H1 (cell line): ENCODE measurements around the gene NCCRP1. TPM values are rescaled to one million over a fixed set of nuclear protein-coding genes. Genes with fewer than 3 reads are reported as not detected.
A peak's percentile ranks its signal among the peaks of the same experiment; 100 is the strongest.

Experiments
- CTCF ChIA-PET: fragments of 300-600 bp; sonication (Branson Sonifier 250); formaldehyde crosslinking; loops from one replicate; lab custom pipeline; 2021; ENCODE audit not compliant: partially characterized antibody; lab: Charles Lee
- POLR2A ChIA-PET: fragments of 300-600 bp; sonication (Branson Sonifier 250); formaldehyde crosslinking; loops from one replicate; lab custom pipeline; 2021; ENCODE audit warnings: inconsistent platforms; ENCODE audit not compliant: partially characterized antibody; lab: Charles Lee
- DNase-seq, 2 experiments: peaks; one replicate each; pipeline versions ENCODE4 v3.0.0 to v3.0.0-alpha.2; 2010 to 2022; ENCODE audit warnings: low spot score in 2 of 2, low read depth in 1 of 2, mixed read lengths in 1 of 2
- FAIRE-seq: peaks from 2 replicates; lab custom pipeline; 2011; peaks lifted over from hg19 to GRCh38; lab: Jason Lieb, UNC
- H2AFZ ChIP-seq: 2 replicates; pipeline ENCODE4 v1.8.1; 2012; ENCODE audit warnings: low read length, inconsistent platforms
- H2AK5ac ChIP-seq: 2 replicates; pipeline ENCODE4 v1.6.1; 2013; ENCODE audit warnings: low read depth, low read length
- H2BK120ac ChIP-seq: replicated peaks from 2 replicates; pipeline ENCODE3; 2013; ENCODE audit warnings: low read depth, low read length, inconsistent platforms
- H2BK12ac ChIP-seq: 2 replicates; pipeline ENCODE4 v1.6.1; 2013; ENCODE audit warnings: low read depth, low read length
- H2BK15ac ChIP-seq: 2 replicates; pipeline ENCODE4 v1.6.1; 2013; ENCODE audit warnings: low read length
- H2BK20ac ChIP-seq: 2 replicates; pipeline ENCODE4 v1.6.1; 2013; ENCODE audit warnings: low read length
- H2BK5ac ChIP-seq: 2 replicates; pipeline ENCODE4 v1.6.1; 2013; ENCODE audit warnings: low read depth, low read length
- H3K14ac ChIP-seq: 2 replicates; pipeline ENCODE4 v1.6.1; 2013; ENCODE audit warnings: inconsistent platforms; ENCODE audit not compliant: insufficient read length
- H3K18ac ChIP-seq: 2 replicates; pipeline ENCODE4 v1.6.1; 2013; ENCODE audit warnings: low read length; ENCODE audit errors: extremely low read depth
- H3K23ac ChIP-seq: 2 replicates; pipeline ENCODE4 v1.6.1; 2013; ENCODE audit warnings: inconsistent platforms; ENCODE audit not compliant: insufficient read length
- H3K23me2 ChIP-seq: 2 replicates; pipeline ENCODE4 v1.6.1; 2013; ENCODE audit warnings: low read depth, low read length
- H3K27ac ChIP-seq: 2 replicates; pipeline ENCODE4 v1.6.1; 2011; ENCODE audit warnings: low read depth, low read length, inconsistent platforms
- H3K27me3 ChIP-seq, 4 experiments: replicated peaks in 1 of 4; 1 replicate in 1 of 4; 2 replicates in 3 of 4; pipeline versions ENCODE4 v1.6.1 to v1.8.1; 2011 to 2013; ENCODE audit warnings: low read length in 3 of 4, mild to moderate bottlenecking in 3 of 4, inconsistent platforms in 2 of 4, mixed read lengths in 2 of 4, moderate library complexity in 1 of 4; ENCODE audit not compliant: control insufficient read depth in 3 of 4, insufficient read depth in 3 of 4; ENCODE audit errors: extremely low read depth in 1 of 4
- H3K36me3 ChIP-seq, 4 experiments: 2 replicates each; pipeline versions ENCODE4 v1.6.1 to v1.8.1; 2011 to 2013; ENCODE audit warnings: mild to moderate bottlenecking in 4 of 4, low read length in 3 of 4, moderate library complexity in 2 of 4, control low read depth in 1 of 4, inconsistent platforms in 1 of 4; ENCODE audit not compliant: insufficient read depth in 4 of 4, control insufficient read depth in 2 of 4
- H3K4ac ChIP-seq: replicated peaks from 2 replicates; pipeline ENCODE3; 2013; ENCODE audit warnings: low read length, low read depth, mixed read lengths, inconsistent platforms; ENCODE audit not compliant: insufficient read length
- H3K4me1 ChIP-seq, 4 experiments: replicated peaks in 1 of 4; 1 replicate in 1 of 4; 2 replicates in 3 of 4; pipeline versions ENCODE4 v1.6.1 to v1.8.1; 2011 to 2013; ENCODE audit warnings: low read length in 3 of 4, inconsistent platforms in 2 of 4, mixed read lengths in 1 of 4; ENCODE audit not compliant: insufficient read depth in 4 of 4, control insufficient read depth in 3 of 4
- H3K4me2 ChIP-seq, 2 experiments: 2 replicates each; pipeline versions ENCODE4 v1.6.1 to v1.8.1; 2011 to 2013; ENCODE audit warnings: low read depth in 2 of 2, low read length in 2 of 2, control low read depth in 1 of 2, inconsistent platforms in 1 of 2, mild to moderate bottlenecking in 1 of 2; ENCODE audit not compliant: insufficient read depth in 1 of 2
- H3K4me3 ChIP-seq, 4 experiments: fragments of 200-600, 300-600 bp in 1 of 4; sonication (generic), shearing (Covaris generic), sonication (Bioruptor Twin) in 1 of 4; 2 replicates each; pipeline versions ENCODE4 v1.5.1 to v1.8.1; 2011 to 2016; ENCODE audit warnings: low read length in 4 of 4, low read depth in 3 of 4, control low read depth in 2 of 4, inconsistent platforms in 2 of 4, mild to moderate bottlenecking in 2 of 4, mixed read lengths in 1 of 4, moderate library complexity in 1 of 4; ENCODE audit not compliant: insufficient read depth in 2 of 4; ENCODE audit errors: extremely low read depth in 1 of 4
- H3K56ac ChIP-seq: replicated peaks from 2 replicates; pipeline ENCODE3; 2013; ENCODE audit warnings: low read depth, mild to moderate bottlenecking, mixed read lengths, low read length, inconsistent platforms; ENCODE audit not compliant: insufficient read length
- H3K79me1 ChIP-seq: 2 replicates; pipeline ENCODE4 v1.6.1; 2013; ENCODE audit warnings: low read depth, low read length, control low read depth
- H3K79me2 ChIP-seq, 2 experiments: 2 replicates each; pipeline versions ENCODE4 v1.6.1 to v1.8.1; 2012 to 2013; ENCODE audit warnings: low read length in 2 of 2, mild to moderate bottlenecking in 2 of 2, inconsistent platforms in 1 of 2; ENCODE audit not compliant: insufficient read depth in 2 of 2, control insufficient read depth in 1 of 2
- H3K9ac ChIP-seq, 4 experiments: replicated peaks in 1 of 4; 1 replicate in 1 of 4; 2 replicates in 3 of 4; pipeline versions ENCODE4 v1.6.1 to v1.8.1; 2011 to 2013; ENCODE audit warnings: low read depth in 3 of 4, low read length in 3 of 4, control low read depth in 2 of 4, mild to moderate bottlenecking in 2 of 4, moderate library complexity in 2 of 4, inconsistent platforms in 1 of 4; ENCODE audit errors: extremely low read depth in 1 of 4
- H3K9me3 ChIP-seq, 2 experiments: 2 replicates each; pipeline versions ENCODE4 v1.6.1 to v1.8.1; 2012 to 2013; ENCODE audit warnings: mild to moderate bottlenecking in 2 of 2, moderate library complexity in 2 of 2, control low read depth in 1 of 2, inconsistent platforms in 1 of 2, low read depth in 1 of 2, low read length in 1 of 2, mixed read lengths in 1 of 2; ENCODE audit not compliant: insufficient read depth in 2 of 2
- H4K20me1 ChIP-seq, 2 experiments: replicated peaks in 1 of 2; 2 replicates each; pipeline versions ENCODE3 to v1.8.1; 2011 to 2013; ENCODE audit warnings: inconsistent platforms in 2 of 2, low read length in 2 of 2, mild to moderate bottlenecking in 1 of 2; ENCODE audit not compliant: insufficient read depth in 2 of 2, control insufficient read depth in 1 of 2
- H4K5ac ChIP-seq: 2 replicates; pipeline ENCODE4 v1.6.1; 2013; ENCODE audit warnings: low read length, low read depth, mixed read lengths, inconsistent platforms; ENCODE audit not compliant: insufficient read length
- H4K8ac ChIP-seq: 2 replicates; pipeline ENCODE4 v1.8.0; 2013; ENCODE audit warnings: mild to moderate bottlenecking, moderate library complexity, low read length, inconsistent platforms; ENCODE audit not compliant: insufficient read depth; ENCODE audit errors: extremely low read depth
- H4K91ac ChIP-seq: replicated peaks from 2 replicates; pipeline ENCODE3; 2013; ENCODE audit warnings: low read length, mixed read lengths, inconsistent platforms; ENCODE audit not compliant: insufficient read length
- CTBP2 ChIP-seq: IDR thresholded peaks from 2 replicates; pipeline ENCODE4 v1.7.0; 2011; ENCODE audit warnings: borderline replicate concordance, mild to moderate bottlenecking, moderate library complexity, mixed read lengths, low read length; ENCODE audit not compliant: insufficient read depth, insufficient read length
- JUN ChIP-seq: IDR thresholded peaks from 2 replicates; pipeline ENCODE4 v1.6.1; 2011; ENCODE audit warnings: low read depth, mild to moderate bottlenecking, improper control_type of control experiment, low read length
- SRF ChIP-seq: IDR thresholded peaks from 2 replicates; pipeline ENCODE4 v1.6.1; 2011; ENCODE audit warnings: mild to moderate bottlenecking, low read depth, low read length, moderate library complexity
- TAF1 ChIP-seq: IDR thresholded peaks from 2 replicates; pipeline ENCODE4 v1.6.1; 2011; ENCODE audit warnings: mild to moderate bottlenecking, low read depth, low read length
- TEAD4 ChIP-seq: IDR thresholded peaks from 2 replicates; pipeline ENCODE4 v1.6.1; 2012; ENCODE audit warnings: low read depth, low read length, inconsistent platforms, mixed read lengths
- WGBS, 2 experiments: shearing (Covaris generic) in 1 of 2; methylation state at CpG; one replicate each; pipeline versions ENCODE4 v1.1.6 to v1.1.7; 2013 to 2015; ENCODE audit warnings: low lambda C conversion rate in 2 of 2, mixed read lengths in 2 of 2, inconsistent platforms in 1 of 2, low coverage in 1 of 2, missing lambda C conversion rate in 1 of 2; ENCODE audit not compliant: insufficient replicate concordance in 2 of 2, insufficient coverage in 1 of 2, insufficient read length in 1 of 2; ENCODE audit errors: extremely low coverage in 1 of 2, missing lambda C conversion rate in 1 of 2; 5-methylcytosine and 5-hydroxymethylcytosine counted together
- polyA plus RNA-seq, 7 experiments: library from polyadenylated mRNA; depleted of rRNA in 3 of 7; stranded (reverse) in 5 of 7; unstranded in 2 of 7; fragments of >200 nt in 5 of 7; fragments of 200-250 nt in 2 of 7; gene quantifications; 1 replicate in 5 of 7; 2 replicates in 1 of 7; 4 replicates in 1 of 7; pipeline versions ENCODE4 v1.2.1 to v1.2.3, GENCODE V29; 2011 to 2013; ENCODE audit warnings: missing spikeins in 2 of 7, mixed read lengths in 2 of 7
- total RNA-seq: library from RNA; stranded (reverse); fragmentation: NEBNext Ultra II Directional; extraction: Animal tissue kit (Norgen Biotek cat#: 25700); gene quantifications from 2 replicates; pipeline ENCODE4 v1.2.1, GENCODE V29; 2021

The NCCRP1 gene
- total and polyA plus RNA-seq, 2 of the 8 experiments (the other 6 are each of a cell fraction or from before 2014, with no cell fraction given): 2.8 to 7.9 TPM

GRCh38 chr19:39147480-39147879, 49.3 kb upstream of the NCCRP1 start:
- FAIRE-seq: no peak
- no peak overlapping the region for H4K91ac ChIP-seq

More at GRCh38 chr19:39147480-39147879, 49.3 kb upstream of the NCCRP1 start:
- H3K23ac ChIP-seq: no peak overlapping the region
- no peak overlapping the region for H4K5ac ChIP-seq
- H3K9me3 ChIP-seq: no peaks in the 10 kb centered on the region
- no peak overlapping the region for H3K14ac ChIP-seq
- H4K8ac ChIP-seq: no peak overlapping the region
- H3K79me2 ChIP-seq: peaks cover 6 to 49% of the 10 kb centered on the region in 2 experiments
- peaks cover 0 to 5% (median 0%) of the 10 kb centered on the region in 4 experiments; a peak in 2 of 8 replicates for H3K36me3 ChIP-seq
- no peak for TF ChIP-seq SRF
- no peak for TF ChIP-seq JUN
- TF ChIP-seq TEAD4: no peak
- no peak for TF ChIP-seq CTBP2
- TF ChIP-seq TAF1: no peak
- H3K79me1 ChIP-seq: peaks cover 13% of the 10 kb centered on the region
- 44% methylated on average over 3 of the region's 3 CpGs; no CpG with 5 or more reads in 1 of the 2 experiments for WGBS, 2 experiments
- H3K18ac ChIP-seq: no peak overlapping the region; the same call in 1 of the 2 replicates
- no peak overlapping the region; the same call in 1 of the 2 replicates for H2AK5ac ChIP-seq
- peaks cover 12 to 38% (median 23%) of the 10 kb centered on the region in 4 experiments for H3K4me1 ChIP-seq
- no peak for DNase-seq
- no peak overlapping the region for H2BK5ac ChIP-seq
- H3K4ac ChIP-seq: no peak overlapping the region
- H2BK20ac ChIP-seq: no peak overlapping the region
- H3K27me3 ChIP-seq: no peaks in the 10 kb centered on the region
- H3K4me2 ChIP-seq: peak overlapping the region; percentile 57 to 72
- no peak overlapping the region for H3K9ac ChIP-seq
- ChIA-PET CTCF (interaction anchor here (0.6 to 3.9 kb wide), 3 partner anchors 8 to 171 kb away, joined by 4 to 22 read pairs (median 17); no protein-coding TSS in a partner anchor), POLR2A (interaction anchor here (1.4 kb wide), 1 partner anchor 33 kb away, joined by 7 read pairs; no protein-coding TSS in a partner anchor)
- H3K23me2 ChIP-seq: 0 out of 2 replicates have a peak, but pooled peaks cover 2% of the 10 kb centered on the region
- H4K20me1 ChIP-seq: peaks cover 5 to 27% of the 10 kb centered on the region in 2 experiments
- no peak overlapping the region for H2BK120ac ChIP-seq
- no peak overlapping the region for H3K56ac ChIP-seq
- H3K27ac ChIP-seq: no peak overlapping the region
- 0 out of 2 replicates have a peak overlapping the region, but pooled peaks have one; percentile 4 for H2BK15ac ChIP-seq
- H2BK12ac ChIP-seq: no peak overlapping the region
- H2AFZ ChIP-seq: no peak overlapping the region
- H3K4me3 ChIP-seq: peak overlapping the region in 1 of 4 experiments; percentile 20; a peak in 1 of 8 replicates
